Left hindlimb (tissue), 1 donor: ENCODE measurements around the gene TMTC2.
A peak's percentile ranks its signal among the peaks of the same experiment; 100 is the strongest.

Source experiments
- DNase-seq: peaks from one replicate; pipeline ENCODE4 v3.0.0-alpha.2; 2018

Gene TMTC2

GRCh38 chr12:82963956-82964355 lies 277.2 kb downstream of the TMTC2 start:
- no peak for DNase-seq

GRCh38 chr12:82964446-82964845 lies 277.7 kb downstream of the TMTC2 start:
- DNase-seq, result no peak

- no peak for DNase-seq
These were observed 279.4 kb downstream of the TMTC2 start for GRCh38 chr12:82966001-82966559.

- DNase-seq, result no peak
These were observed 282.1 kb downstream of the TMTC2 start for GRCh38 chr12:82968631-82969367.

GRCh38 chr12:82970614-82971013 lies 283.9 kb downstream of the TMTC2 start:
- DNase-seq, result no peak

- DNase-seq, result no peak
These were observed 284.9 kb downstream of the TMTC2 start for GRCh38 chr12:82971584-82971983.

GRCh38 chr12:82972624-82973023 lies 285.9 kb downstream of the TMTC2 start:
- DNase-seq, result no peak

GRCh38 chr12:82973592-82973991 lies 286.9 kb downstream of the TMTC2 start:
- DNase-seq, result no peak

- no peak for DNase-seq
These were observed 294.4 kb downstream of the TMTC2 start for GRCh38 chr12:82981150-82981549.

GRCh38 chr12:82994117-82994516 lies 307.4 kb downstream of the TMTC2 start:
- no peak for DNase-seq

- DNase-seq, result no peak
These were observed 309.6 kb downstream of the TMTC2 start for GRCh38 chr12:82996168-82996812.

- DNase-seq, result no peak
These were observed 311.8 kb downstream of the TMTC2 start for GRCh38 chr12:82998509-82998908.

GRCh38 chr12:83003026-83003425 lies 316.3 kb downstream of the TMTC2 start:
- DNase-seq, result no peak

GRCh38 chr12:83005534-83006197 lies 319.0 kb downstream of the TMTC2 start:
- no peak for DNase-seq

- no peak for DNase-seq
These were observed 322.0 kb downstream of the TMTC2 start for GRCh38 chr12:83008703-83009102.

- DNase-seq, result no peak
These were observed 323.6 kb downstream of the TMTC2 start for GRCh38 chr12:83010169-83010804.

GRCh38 chr12:83015390-83016217 lies 328.9 kb downstream of the TMTC2 start:
- DNase-seq, result peak; percentile 42

- no peak for DNase-seq
These were observed 329.6 kb downstream of the TMTC2 start for GRCh38 chr12:83016218-83016835.

GRCh38 chr12:83016991-83017390 lies 330.3 kb downstream of the TMTC2 start:
- no peak for DNase-seq

GRCh38 chr12:83018088-83018487 lies 331.4 kb downstream of the TMTC2 start:
- DNase-seq, result peak; percentile 45

- DNase-seq, result no peak
These were observed 340.5 kb downstream of the TMTC2 start for GRCh38 chr12:83027021-83027723.
